Mucosa of descending colon (tissue), 3 donors: ENCODE measurements around the gene DNAH11. TPM values are rescaled to one million over a fixed set of nuclear protein-coding genes. Genes with fewer than 3 reads are reported as not detected.

Experiments used
- ATAC-seq: fragments of 200-7000 bp; cut with Tn5 transposase; one replicate; pipeline ENCODE4 v1.9.1; 2020; ENCODE audit warnings: mild to moderate bottlenecking, moderate library complexity
- DNase-seq, 3 donors: peaks; one replicate each; pipeline ENCODE4 v3.0.0-alpha.2; 2020
- H3K36me3 ChIP-seq: fragments of 200-600 bp; one replicate; pipeline ENCODE4 v1.8.0; 2021; ENCODE audit warnings: low read depth, mild to moderate bottlenecking
- H3K4me1 ChIP-seq: fragments of 200-600 bp; one replicate; pipeline ENCODE4 v1.8.0; 2021; ENCODE audit warnings: low read depth, mild to moderate bottlenecking
- H3K4me3 ChIP-seq: fragments of 200-600 bp; one replicate; pipeline ENCODE4 v1.8.0; 2021; ENCODE audit warnings: mild to moderate bottlenecking
- H3K9me3 ChIP-seq: fragments of 200-600 bp; one replicate; pipeline ENCODE4 v1.8.0; 2021; ENCODE audit warnings: mild to moderate bottlenecking
- intact Hi-C, 2 donors: fragments of 100-400 bp; cut with DNase I in 1 of 2; cut with micrococcal nuclease in 1 of 2; formaldehyde crosslinking; loops; one replicate each; pipeline versions ENCODE4 v1.11.0 to v1.11.1; 2022; cut with DNase I, micrococcal nuclease
- total RNA-seq, 3 donors: library from RNA; stranded (reverse); fragmentation: NEBNext Ultra II Directional in 2 of 3; extraction: Animal tissue kit (Norgen Biotek cat#: 25700) in 2 of 3; gene quantifications; one replicate each; pipeline versions ENCODE4 v1.2.1 to v1.2.4, GENCODE V29; 2021 to 2023
- TF ChIP-seq, protein P1 (sequence below): fragments of 200-600 bp; IDR thresholded peaks from one replicate; pipeline ENCODE4 v1.8.0; 2022; ENCODE audit warnings: antibody characterized with exemption, mild to moderate bottlenecking
- donor health status: DM: no; HTN: no; CAD: no; lungs with moderate emphysema.
- donor health status: DM: no; HTN: no; CAD: no.
- donor health status: DM: no; HTN: yes; CAD: no.

DNAH11 gene
- total RNA-seq, 3 donors from 2014 or later, result 0.02 to 0.47 (median 0.03) TPM

GRCh38 chr7:21902240-21902639 lies 359.4 kb downstream of the DNAH11 start:
- TF ChIP-seq, protein P1, sequence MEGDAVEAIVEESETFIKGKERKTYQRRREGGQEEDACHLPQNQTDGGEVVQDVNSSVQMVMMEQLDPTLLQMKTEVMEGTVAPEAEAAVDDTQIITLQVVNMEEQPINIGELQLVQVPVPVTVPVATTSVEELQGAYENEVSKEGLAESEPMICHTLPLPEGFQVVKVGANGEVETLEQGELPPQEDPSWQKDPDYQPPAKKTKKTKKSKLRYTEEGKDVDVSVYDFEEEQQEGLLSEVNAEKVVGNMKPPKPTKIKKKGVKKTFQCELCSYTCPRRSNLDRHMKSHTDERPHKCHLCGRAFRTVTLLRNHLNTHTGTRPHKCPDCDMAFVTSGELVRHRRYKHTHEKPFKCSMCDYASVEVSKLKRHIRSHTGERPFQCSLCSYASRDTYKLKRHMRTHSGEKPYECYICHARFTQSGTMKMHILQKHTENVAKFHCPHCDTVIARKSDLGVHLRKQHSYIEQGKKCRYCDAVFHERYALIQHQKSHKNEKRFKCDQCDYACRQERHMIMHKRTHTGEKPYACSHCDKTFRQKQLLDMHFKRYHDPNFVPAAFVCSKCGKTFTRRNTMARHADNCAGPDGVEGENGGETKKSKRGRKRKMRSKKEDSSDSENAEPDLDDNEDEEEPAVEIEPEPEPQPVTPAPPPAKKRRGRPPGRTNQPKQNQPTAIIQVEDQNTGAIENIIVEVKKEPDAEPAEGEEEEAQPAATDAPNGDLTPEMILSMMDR, result no peak
- Histone ChIP-seq H3K9me3 (no peaks in the 10 kb centered on the region), H3K36me3 (no peaks in the 10 kb centered on the region), H3K4me1 (no peaks in the 10 kb centered on the region), H3K4me3 (no peak overlapping the region)
- intact Hi-C loops, result no loop called here
- ATAC-seq (no peak), DNase-seq (no peak)

- no peak overlapping the region for H3K4me3 ChIP-seq
- TF ChIP-seq, protein P1, result no peak
- intact Hi-C loops, result no loop called here
Observed at GRCh38 chr7:21903020-21903786, 360.4 kb downstream of the DNAH11 start.

GRCh38 chr7:21908746-21909145 lies 365.9 kb downstream of the DNAH11 start:
- Histone ChIP-seq H3K4me3 (no peak overlapping the region), H3K9me3 (no peaks in the 10 kb centered on the region), H3K36me3 (no peaks in the 10 kb centered on the region), H3K4me1 (no peaks in the 10 kb centered on the region)
- ATAC-seq, result no peak
- DNase-seq, result no peak
- TF ChIP-seq, protein P1, result no peak
- intact Hi-C loops, result no loop called here

More at GRCh38 chr7:21903020-21903786, 360.4 kb downstream of the DNAH11 start:
- ATAC-seq, result no peak
- DNase-seq, result no peak
- no peaks in the 10 kb centered on the region for H3K4me1 ChIP-seq
- no peaks in the 10 kb centered on the region for H3K9me3 ChIP-seq
- no peaks in the 10 kb centered on the region for H3K36me3 ChIP-seq

DNA sequence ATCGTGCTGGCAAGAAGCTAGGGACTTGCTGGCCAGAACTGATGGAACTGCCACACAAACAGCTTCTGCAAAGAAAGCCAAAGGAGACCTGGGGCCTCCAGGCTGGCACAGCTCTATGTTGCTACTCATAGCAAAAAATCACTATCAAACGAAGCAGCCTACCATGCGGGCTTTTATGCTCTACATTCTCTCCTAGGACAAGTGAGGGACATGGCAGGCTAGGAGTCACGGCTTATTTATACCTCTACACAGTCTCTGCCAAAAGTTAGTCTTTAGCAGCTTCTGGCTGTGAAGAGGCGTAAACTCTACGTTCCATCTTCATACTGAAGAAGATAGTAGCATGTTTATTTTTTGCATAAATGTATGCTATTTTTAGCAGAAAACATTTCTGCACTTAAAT lies 367.4 kb downstream of the DNAH11 start:
- no peaks in the 10 kb centered on the region for H3K4me1 ChIP-seq
- ATAC-seq (no peak), DNase-seq (no peak)
- no peak overlapping the region for H3K4me3 ChIP-seq
- intact Hi-C loops, result no loop called here
- TF ChIP-seq, protein P1, result no peak
- no peaks in the 10 kb centered on the region for H3K9me3 ChIP-seq
- H3K36me3 ChIP-seq, result no peaks in the 10 kb centered on the region

DNA sequence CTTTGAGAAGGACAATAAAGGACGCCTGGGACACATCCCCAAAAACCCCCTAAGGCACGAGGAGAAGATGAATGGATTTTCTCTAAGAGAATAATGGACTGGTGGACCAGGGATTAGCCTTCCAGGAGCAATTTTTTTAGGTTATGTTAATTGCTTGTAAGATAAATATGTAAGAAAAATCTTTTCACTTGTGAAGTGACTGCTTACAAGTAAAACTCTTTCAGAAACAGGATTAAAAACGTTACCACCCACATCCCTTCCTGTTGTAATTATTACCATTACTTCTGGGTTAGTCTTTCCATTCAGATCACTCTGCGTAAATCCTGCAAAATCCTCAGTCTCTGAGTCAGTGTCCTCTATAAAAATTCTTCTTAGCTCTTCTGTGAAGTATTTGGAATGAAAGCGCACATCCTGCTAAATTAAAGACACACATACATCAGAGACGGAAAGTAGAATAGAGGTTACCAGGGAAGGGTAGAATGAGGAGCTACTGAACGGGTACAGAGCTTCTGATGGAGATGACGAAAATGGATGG lies 368.6 kb downstream of the DNAH11 start:
- intact Hi-C loops, result no loop called here

More for the DNA sequence above, 368.6 kb downstream of the DNAH11 start:
- no peaks in the 10 kb centered on the region for H3K9me3 ChIP-seq
- no peak for DNase-seq
- no peaks in the 10 kb centered on the region for H3K36me3 ChIP-seq
- TF ChIP-seq, protein P1, result no peak
- no peak overlapping the region for H3K4me3 ChIP-seq
- no peak for ATAC-seq
- H3K4me1 ChIP-seq, result no peaks in the 10 kb centered on the region
